SU-DHL-6 (cell line): ENCODE measurements around the gene TLL2.

Experiments used
- H2AFZ ChIP-seq: fragments of 200-600 bp; sonication (generic); 2 replicates; pipeline ENCODE4 v1.6.1; 2014; ENCODE audit warnings: low read depth, mild to moderate bottlenecking, moderate library complexity, mixed read lengths, antibody characterized with exemption, low read length; ENCODE audit not compliant: severe bottlenecking
- H3F3A ChIP-seq: fragments of 200-600 bp; shearing (Covaris generic); 2 replicates; pipeline ENCODE4 v1.6.0; 2016; ENCODE audit warnings: antibody characterized with exemption, mild to moderate bottlenecking; ENCODE audit not compliant: insufficient read depth
- H3K27ac ChIP-seq: fragments of 200-600 bp; sonication (generic); 2 replicates; pipeline ENCODE4 v1.5.1; 2016; ENCODE audit warnings: low read depth, mild to moderate bottlenecking, low read length, moderate library complexity, mixed read lengths
- H3K27me3 ChIP-seq: fragments of 200-600 bp; sonication (generic), shearing (Covaris generic); 2 replicates; pipeline ENCODE4 v1.6.0; 2014; ENCODE audit warnings: mild to moderate bottlenecking, low read length
- H3K36me3 ChIP-seq: fragments of 200-600 bp; sonication (generic); 2 replicates; pipeline ENCODE4 v1.6.1; 2014; ENCODE audit warnings: mild to moderate bottlenecking, low read length, mixed read lengths
- H3K4me2 ChIP-seq: fragments of 300-600, 200-600 bp; shearing (Covaris generic), sonication (generic); 2 replicates; pipeline ENCODE4 v1.6.0; 2014; ENCODE audit warnings: low read length, low read depth, mild to moderate bottlenecking; ENCODE audit not compliant: poor library complexity, severe bottlenecking
- H3K4me3 ChIP-seq: fragments of 200-600 bp; sonication (generic); 2 replicates; pipeline ENCODE4 v1.5.1; 2014; ENCODE audit warnings: antibody characterized with exemption, low read length, mild to moderate bottlenecking, mixed read lengths; ENCODE audit not compliant: insufficient read depth, poor library complexity, severe bottlenecking
- H3K79me2 ChIP-seq: fragments of 200-600 bp; sonication (generic); 2 replicates; pipeline ENCODE4 v1.6.1; 2014; ENCODE audit warnings: mild to moderate bottlenecking, low read length, moderate library complexity; ENCODE audit not compliant: insufficient read depth
- H3K9ac ChIP-seq: fragments of 200-600 bp; sonication (generic); 2 replicates; pipeline ENCODE4 v1.7.0; 2014; ENCODE audit warnings: mild to moderate bottlenecking, low read length
- H3K9me2 ChIP-seq: fragments of 200-600 bp; sonication (generic); replicated peaks from 2 replicates; pipeline ENCODE4 v1.6.1; 2014; ENCODE audit warnings: low read length; ENCODE audit not compliant: insufficient read depth
- H3K9me3 ChIP-seq: fragments of 200-600 bp; sonication (generic); 2 replicates; pipeline ENCODE4 v1.6.1; 2014; ENCODE audit warnings: low read length, mixed read lengths; ENCODE audit not compliant: insufficient read depth
- H4K20me1 ChIP-seq: fragments of 200-600 bp; sonication (generic); 2 replicates; pipeline ENCODE4 v1.6.1; 2014; ENCODE audit warnings: low read depth, mild to moderate bottlenecking, antibody characterized with exemption, low read length, moderate library complexity, mixed read lengths
- CTCF ChIP-seq: fragments of 200-600 bp; sonication (generic); IDR thresholded peaks from one replicate; pipeline ENCODE4 v1.5.1; 2017; ENCODE audit warnings: antibody characterized with exemption, mild to moderate bottlenecking, low read length, moderate library complexity; ENCODE audit not compliant: insufficient read depth, poor library complexity, severe bottlenecking
- EZH2phosphoT487 ChIP-seq: fragments of 200-600 bp; sonication (generic), shearing (Covaris generic); conservative IDR thresholded peaks from 2 replicates; pipeline ENCODE4 v1.6.1; 2018; ENCODE audit warnings: mild to moderate bottlenecking, antibody characterized with exemption, low read length, moderate library complexity, mixed read lengths

TLL2 gene

DNA sequence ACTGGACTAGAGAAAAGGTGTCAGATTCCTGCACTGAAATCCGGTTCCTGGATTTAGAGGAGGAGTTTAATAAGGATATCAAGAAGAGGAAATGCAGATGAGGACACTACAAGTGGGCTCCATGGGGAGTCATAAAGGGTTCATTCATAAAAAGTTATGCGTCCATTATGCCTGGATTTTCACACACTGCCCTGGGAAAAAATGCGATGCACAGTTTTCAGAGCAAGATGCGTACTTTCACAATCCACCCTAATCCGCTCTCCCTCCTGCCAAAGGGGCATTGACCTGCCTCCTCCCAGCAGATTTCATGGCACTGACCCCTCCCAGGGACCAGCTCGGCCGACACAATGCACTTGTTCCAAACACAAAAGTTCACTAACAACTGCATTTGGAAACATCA lies 112.7 kb downstream of the TLL2 start:
- TF ChIP-seq CTCF = no peak
- TF ChIP-seq EZH2phosphoT487 = no peak
- Histone ChIP-seq H3K9me3 (no peaks in the 10 kb centered on the region), H3K9ac (no peak overlapping the region), H3K79me2 (no peaks in the 10 kb centered on the region), H3F3A (no peaks in the 10 kb centered on the region), H3K27ac (no peak overlapping the region), H2AFZ (no peak overlapping the region), H3K36me3 (no peaks in the 10 kb centered on the region), H4K20me1 (no peaks in the 10 kb centered on the region), H3K27me3 (no peaks in the 10 kb centered on the region), H3K4me2 (no peak overlapping the region), H3K4me3 (no peak overlapping the region), H3K9me2 (no peaks in the 10 kb centered on the region)

GRCh38 chr10:96400465-96400864 lies 113.3 kb downstream of the TLL2 start:
- Histone ChIP-seq H3K9ac (no peak overlapping the region), H3K4me3 (no peak overlapping the region), H3K79me2 (no peaks in the 10 kb centered on the region), H3K4me2 (no peak overlapping the region), H4K20me1 (no peaks in the 10 kb centered on the region), H3K9me2 (no peaks in the 10 kb centered on the region), H3K36me3 (no peaks in the 10 kb centered on the region), H3K9me3 (no peaks in the 10 kb centered on the region), H3K27me3 (no peaks in the 10 kb centered on the region), H2AFZ (no peak overlapping the region), H3F3A (no peaks in the 10 kb centered on the region), H3K27ac (no peak overlapping the region)
- TF ChIP-seq EZH2phosphoT487 = no peak
- TF ChIP-seq CTCF = no peak

DNA sequence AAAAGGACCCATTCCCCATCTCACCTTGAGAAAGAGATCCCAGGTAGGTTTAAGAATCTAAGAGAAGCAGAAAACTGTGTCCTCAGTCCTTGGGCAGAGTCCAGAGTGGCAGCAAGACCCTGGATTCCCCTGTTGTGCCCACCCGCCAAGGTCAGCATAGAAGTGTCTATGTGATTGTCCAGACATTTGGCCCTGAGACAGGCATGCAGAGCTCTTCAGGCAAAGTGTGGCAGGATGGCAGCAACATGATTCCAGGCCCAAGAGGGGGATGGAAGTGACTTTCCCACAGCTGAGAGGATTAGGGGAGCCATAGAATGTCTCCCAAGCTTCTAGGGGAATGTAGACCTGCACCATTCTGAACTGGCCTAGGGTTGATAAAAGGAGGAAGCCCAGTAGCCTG lies 115.8 kb downstream of the TLL2 start:
- no peak overlapping the region for H3K4me2 ChIP-seq
- no peak overlapping the region for H2AFZ ChIP-seq
- H3K36me3 ChIP-seq = no peaks in the 10 kb centered on the region
- H4K20me1 ChIP-seq = no peaks in the 10 kb centered on the region
- no peak overlapping the region for H3K4me3 ChIP-seq
- H3K9ac ChIP-seq = no peak overlapping the region
- no peaks in the 10 kb centered on the region for H3K9me2 ChIP-seq
- H3K27ac ChIP-seq = no peak overlapping the region
- no peaks in the 10 kb centered on the region for H3K79me2 ChIP-seq
- H3K27me3 ChIP-seq = no peaks in the 10 kb centered on the region
- no peaks in the 10 kb centered on the region for H3F3A ChIP-seq
- H3K9me3 ChIP-seq = no peaks in the 10 kb centered on the region
- TF ChIP-seq EZH2phosphoT487 = no peak

- Histone ChIP-seq H4K20me1 (no peaks in the 10 kb centered on the region), H2AFZ (no peak overlapping the region), H3K36me3 (no peaks in the 10 kb centered on the region), H3K4me3 (no peak overlapping the region), H3K27me3 (no peaks in the 10 kb centered on the region), H3K27ac (no peak overlapping the region), H3F3A (no peaks in the 10 kb centered on the region), H3K79me2 (no peaks in the 10 kb centered on the region), H3K9me2 (no peaks in the 10 kb centered on the region), H3K9ac (no peak overlapping the region), H3K4me2 (no peak overlapping the region), H3K9me3 (no peaks in the 10 kb centered on the region)
- peak; percentile 87 for TF ChIP-seq CTCF
- TF ChIP-seq EZH2phosphoT487 = no peak
These were observed 117.5 kb downstream of the TLL2 start for GRCh38 chr10:96395931-96396877.
